ENCODE results near the gene EXOC5. TPM values are rescaled to one million over a fixed set of nuclear protein-coding genes. Genes with fewer than 3 reads are reported as not detected.

EXOC5 gene
- total RNA-seq, 1 donor from 2014 or later = 252 TPM

GRCh38 chr14:57266065-57266464 lies 2.6 kb downstream of the EXOC5 start:
- H3K27ac ChIP-seq = peak overlapping the region; percentile 8
- peaks cover 96% of the 10 kb centered on the region for H3K79me2 ChIP-seq (ENCODE audit: low read depth)
- H3K36me3 Mint-ChIP-seq = peaks cover 9% of the 10 kb centered on the region
- peak overlapping the region; percentile 27 for H3K27ac Mint-ChIP-seq
- H3K36me3 ChIP-seq = no peaks in the 10 kb centered on the region
- peak overlapping the region; percentile 97 for H3K4me2 ChIP-seq
- peaks cover 36% of the 10 kb centered on the region for H3K4me1 Mint-ChIP-seq
- peaks cover 34% of the 10 kb centered on the region for H3F3A ChIP-seq (ENCODE audit: low read depth)
- no peaks in the 10 kb centered on the region for H3K9me3 Mint-ChIP-seq
- peak overlapping the region; percentile 68 for H3K4me3 Mint-ChIP-seq
- no peaks in the 10 kb centered on the region for H3K9me3 ChIP-seq (ENCODE audit: low read depth)
- no peaks in the 10 kb centered on the region for H3K27me3 Mint-ChIP-seq (ENCODE audit: insufficient read depth, low read depth)
- H3K27me3 ChIP-seq = no peaks in the 10 kb centered on the region
- peak overlapping the region; percentile 27 for H3K9ac ChIP-seq
- TF ChIP-seq EZH2 (IDR thresholded peaks at IDR 0.05) (no peak), EZH2phosphoT487 (IDR thresholded peaks at IDR 0.05) (no peak), CTCF (IDR thresholded peaks at IDR 0.05) (no peak)
- no peak for DNase-seq (ENCODE audit: low spot score)
- no peak overlapping the region for H2AFZ ChIP-seq (replicated peaks)
- peaks cover 47% of the 10 kb centered on the region for H3K4me1 ChIP-seq
- peaks cover 66% of the 10 kb centered on the region for H4K20me1 ChIP-seq (ENCODE audit: low read depth)
- peak overlapping the region; percentile 73 for H3K4me3 ChIP-seq

- peaks cover 99% of the 10 kb centered on the region for H4K20me1 ChIP-seq (ENCODE audit: low read depth)
- no peak overlapping the region for H3K4me3 Mint-ChIP-seq
- no peak overlapping the region for H2AFZ ChIP-seq (replicated peaks)
- peaks cover 18% of the 10 kb centered on the region for H3K9me3 Mint-ChIP-seq
- DNase-seq (ENCODE audit: low spot score) = no peak
- H3K36me3 ChIP-seq = no peaks in the 10 kb centered on the region
- H3K9me3 ChIP-seq (ENCODE audit: low read depth) = no peaks in the 10 kb centered on the region
- H3K9ac ChIP-seq = no peak overlapping the region
- H3K27ac ChIP-seq = no peak overlapping the region
- H3K4me1 ChIP-seq = peaks cover 36% of the 10 kb centered on the region
- peaks cover 100% of the 10 kb centered on the region for H3K79me2 ChIP-seq (ENCODE audit: low read depth)
- no peak overlapping the region for H3K4me3 ChIP-seq
- H3K27me3 Mint-ChIP-seq (ENCODE audit: insufficient read depth, low read depth) = no peaks in the 10 kb centered on the region
- H3K27me3 ChIP-seq = no peaks in the 10 kb centered on the region
- TF ChIP-seq EZH2phosphoT487 (IDR thresholded peaks at IDR 0.05) (no peak), CTCF (IDR thresholded peaks at IDR 0.05) (no peak), EZH2 (IDR thresholded peaks at IDR 0.05) (no peak)
- no peak overlapping the region for H3K27ac Mint-ChIP-seq
- peaks cover 8% of the 10 kb centered on the region for H3F3A ChIP-seq (ENCODE audit: low read depth)
- no peak overlapping the region for H3K4me2 ChIP-seq
- peaks cover 23% of the 10 kb centered on the region for H3K4me1 Mint-ChIP-seq
- peaks cover 31% of the 10 kb centered on the region for H3K36me3 Mint-ChIP-seq
Observed at GRCh38 chr14:57262117-57262516, 6.6 kb downstream of the EXOC5 start.

GRCh38 chr14:57261604-57262003 lies 7.1 kb downstream of the EXOC5 start:
- DNase-seq (ENCODE audit: low spot score) = no peak
- H4K20me1 ChIP-seq (ENCODE audit: low read depth) = peaks cover 99% of the 10 kb centered on the region
- no peaks in the 10 kb centered on the region for H3K9me3 ChIP-seq (ENCODE audit: low read depth)
- Mint-ChIP-seq H3K4me1 (peaks cover 18% of the 10 kb centered on the region), H3K4me3 (no peak overlapping the region), H3K9me3 (peaks cover 21% of the 10 kb centered on the region), H3K27me3 (ENCODE audit: insufficient read depth, low read depth) (no peaks in the 10 kb centered on the region), H3K36me3 (peaks cover 35% of the 10 kb centered on the region), H3K27ac (no peak overlapping the region)
- H3K27me3 ChIP-seq = no peaks in the 10 kb centered on the region
- peaks cover 31% of the 10 kb centered on the region for H3K4me1 ChIP-seq
- no peak overlapping the region for H3K27ac ChIP-seq
- H3K4me2 ChIP-seq = no peak overlapping the region
- H3K36me3 ChIP-seq = no peaks in the 10 kb centered on the region
- no peak overlapping the region for H3K4me3 ChIP-seq
- H3K79me2 ChIP-seq (ENCODE audit: low read depth) = peaks cover 100% of the 10 kb centered on the region
- no peak overlapping the region for H3K9ac ChIP-seq
- TF ChIP-seq CTCF (IDR thresholded peaks at IDR 0.05) (no peak), EZH2phosphoT487 (IDR thresholded peaks at IDR 0.05) (no peak), EZH2 (IDR thresholded peaks at IDR 0.05) (no peak)
- H2AFZ ChIP-seq (replicated peaks) = no peak overlapping the region
- peaks cover 5% of the 10 kb centered on the region for H3F3A ChIP-seq (ENCODE audit: low read depth)

All from neural progenitor cell (in vitro differentiated cells).